SIG-M5 treated with dmso at 0.1 percent for 504 hours (cell line): ENCODE data around the gene SMAD2.
A peak's percentile ranks its signal among the peaks of the same experiment; 100 is the strongest.
"Not testable (repeated sequence)": the region's sequence is repeated elsewhere in the genome, so short reads cannot be mapped to it uniquely, and the experiment has no call there.

ENCODE experiments used
- DNase-seq: peaks from one replicate; lab custom pipeline; 2025; ENCODE audit not compliant: unreplicated experiment; lab: John Stamatoyannopoulos, UW

SMAD2 gene

DNA sequence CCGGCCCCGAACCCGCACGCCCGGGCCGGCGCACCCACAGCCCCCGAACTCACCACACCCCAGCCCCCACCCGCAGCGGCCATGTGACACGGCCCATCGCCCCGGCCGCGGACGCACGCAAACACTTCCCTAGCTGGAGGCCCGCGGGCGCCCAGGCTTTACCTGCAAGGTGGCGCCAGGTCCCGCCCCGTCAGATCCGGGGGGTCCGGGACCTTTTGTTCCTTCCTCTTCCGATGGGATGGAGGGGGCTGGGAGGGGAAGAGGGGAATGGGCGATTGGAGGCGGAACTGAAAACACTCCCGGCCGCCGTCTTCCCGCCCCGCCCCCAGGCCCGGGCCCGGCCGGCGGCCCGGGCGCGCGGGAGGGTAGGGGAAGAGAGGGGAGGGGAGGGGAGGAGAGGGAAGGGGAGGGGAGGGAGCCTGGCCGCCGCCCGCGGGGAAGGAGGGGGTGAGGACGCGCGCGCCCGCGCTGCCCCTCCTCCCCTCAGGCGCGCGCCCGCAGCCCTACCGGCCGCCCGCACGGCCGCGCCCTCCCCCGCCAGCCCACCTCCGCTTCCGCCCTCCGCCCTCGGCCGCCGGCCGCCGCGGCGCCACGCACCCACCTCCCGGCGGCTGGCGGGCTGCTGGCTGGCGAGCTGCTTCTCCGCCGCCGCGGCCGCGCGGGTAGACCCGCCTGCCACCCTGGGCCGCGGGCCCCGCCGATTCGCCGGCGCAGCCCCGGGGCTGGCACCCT lies at the start of gene SMAD2:
Gene SMAD2, minus strand, starts transcription at position 461 of the 732 bp plus-strand sequence. CDS start 33,903 bp downstream, outside the sequence.
- DNase-seq: peak; percentile 85

DNA sequence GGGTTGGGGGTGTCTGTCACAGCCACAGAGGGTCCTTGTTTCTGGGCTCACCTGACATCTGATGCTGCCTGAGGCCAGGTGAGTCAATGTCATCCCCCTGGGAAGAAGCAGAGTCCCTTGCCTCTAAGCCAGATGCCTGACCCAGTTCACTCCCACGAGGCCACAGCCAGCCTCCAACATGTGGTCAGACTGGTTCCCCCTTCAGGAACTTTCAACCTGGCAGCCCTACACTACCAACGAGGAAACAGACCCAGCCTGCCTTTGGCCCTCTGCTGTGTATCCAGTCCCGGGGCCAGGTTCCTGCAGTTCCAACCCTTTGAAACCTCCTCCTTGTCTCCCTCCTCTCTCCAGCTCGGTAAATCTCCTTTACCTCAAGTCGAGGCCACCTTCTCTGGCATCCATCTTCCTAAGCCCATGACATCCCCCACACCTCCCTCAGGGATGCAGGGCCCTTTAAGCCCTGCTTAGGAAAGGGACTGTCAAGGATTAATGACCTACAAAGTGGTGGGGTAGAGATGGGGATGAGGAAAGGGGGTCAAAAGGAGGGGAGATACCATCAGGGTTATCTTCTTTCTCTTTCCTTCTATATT lies 49.2 kb upstream of the SMAD2 start:
- DNase-seq: no peak

DNA sequence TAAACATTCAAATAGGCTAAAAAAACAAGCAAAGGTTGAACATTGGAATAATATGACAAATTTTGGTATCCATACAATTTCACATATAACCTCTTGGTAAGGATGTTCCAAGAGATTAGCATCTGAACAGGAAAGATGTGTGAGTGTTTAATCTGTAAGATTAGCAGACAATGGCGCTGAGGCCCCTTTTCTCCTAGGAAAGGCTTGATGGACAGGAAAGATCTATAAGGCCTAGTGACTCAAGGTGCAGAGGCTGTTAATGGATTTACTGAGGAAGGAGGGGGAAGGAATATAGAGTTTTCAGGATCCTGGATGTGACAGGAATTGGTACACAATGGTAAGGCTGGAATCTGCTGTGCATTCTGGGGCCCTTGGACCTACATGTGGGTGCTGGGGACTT lies 48.1 kb upstream of the SMAD2 start:
- DNase-seq: no peak

DNA sequence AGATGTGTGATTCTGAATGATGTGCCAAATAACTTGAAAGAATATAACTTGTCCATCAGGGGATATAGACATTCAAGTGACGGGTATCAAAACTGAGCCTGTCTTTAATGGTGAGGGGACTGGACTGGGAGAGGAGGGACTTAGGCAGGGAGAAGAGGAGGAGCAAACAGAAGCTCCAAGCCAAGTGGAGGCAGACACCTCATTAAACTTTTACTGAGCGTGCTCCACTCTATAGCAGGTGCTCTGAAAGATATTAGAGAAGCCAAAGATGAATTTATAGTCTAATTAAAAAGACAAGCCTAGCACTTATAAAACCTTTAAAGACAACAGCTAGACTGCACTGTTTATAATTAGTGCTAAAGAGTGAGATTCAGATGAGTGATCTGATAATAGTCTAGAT lies 47.7 kb upstream of the SMAD2 start:
- no peak for DNase-seq

DNA sequence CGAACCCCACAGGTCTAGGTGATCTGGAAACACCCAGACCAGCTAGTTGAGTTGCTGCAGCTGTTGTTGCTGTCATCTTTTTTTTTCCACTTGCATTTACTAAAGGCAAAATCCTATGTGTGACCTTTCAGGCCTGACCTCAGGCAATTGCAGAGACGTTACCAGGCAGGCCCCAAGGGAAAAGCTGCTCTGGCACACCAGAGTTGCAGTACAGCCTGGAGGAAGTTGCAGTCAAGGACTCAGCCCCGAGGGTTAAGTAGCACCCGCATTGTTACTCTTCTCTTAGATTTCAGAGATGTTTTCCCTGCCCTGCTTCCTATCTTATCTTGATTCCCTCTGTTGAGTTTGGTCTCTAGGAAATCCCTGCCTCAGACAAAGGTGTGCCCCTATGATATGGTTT lies 45.2 kb upstream of the SMAD2 start:
- no peak for DNase-seq

DNA sequence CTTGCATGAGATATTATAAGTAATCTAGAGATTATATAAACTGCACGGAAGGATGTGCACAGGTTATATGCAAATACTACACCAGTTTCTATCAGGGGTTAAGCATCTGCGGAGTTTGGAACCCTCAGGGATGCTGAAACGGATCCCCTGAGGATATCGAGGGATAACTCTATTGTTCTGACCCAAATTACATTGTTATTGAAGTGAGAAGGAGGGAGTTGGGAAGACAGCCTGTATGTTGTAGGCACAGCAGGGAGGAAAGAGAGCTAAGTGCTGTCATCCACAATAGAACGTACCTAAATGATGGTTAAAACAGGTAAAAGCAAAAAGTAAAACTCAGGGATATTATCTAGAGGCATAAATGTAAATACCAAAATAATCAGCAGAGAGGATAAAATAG lies 44.6 kb upstream of the SMAD2 start:
- no peak for DNase-seq

DNA sequence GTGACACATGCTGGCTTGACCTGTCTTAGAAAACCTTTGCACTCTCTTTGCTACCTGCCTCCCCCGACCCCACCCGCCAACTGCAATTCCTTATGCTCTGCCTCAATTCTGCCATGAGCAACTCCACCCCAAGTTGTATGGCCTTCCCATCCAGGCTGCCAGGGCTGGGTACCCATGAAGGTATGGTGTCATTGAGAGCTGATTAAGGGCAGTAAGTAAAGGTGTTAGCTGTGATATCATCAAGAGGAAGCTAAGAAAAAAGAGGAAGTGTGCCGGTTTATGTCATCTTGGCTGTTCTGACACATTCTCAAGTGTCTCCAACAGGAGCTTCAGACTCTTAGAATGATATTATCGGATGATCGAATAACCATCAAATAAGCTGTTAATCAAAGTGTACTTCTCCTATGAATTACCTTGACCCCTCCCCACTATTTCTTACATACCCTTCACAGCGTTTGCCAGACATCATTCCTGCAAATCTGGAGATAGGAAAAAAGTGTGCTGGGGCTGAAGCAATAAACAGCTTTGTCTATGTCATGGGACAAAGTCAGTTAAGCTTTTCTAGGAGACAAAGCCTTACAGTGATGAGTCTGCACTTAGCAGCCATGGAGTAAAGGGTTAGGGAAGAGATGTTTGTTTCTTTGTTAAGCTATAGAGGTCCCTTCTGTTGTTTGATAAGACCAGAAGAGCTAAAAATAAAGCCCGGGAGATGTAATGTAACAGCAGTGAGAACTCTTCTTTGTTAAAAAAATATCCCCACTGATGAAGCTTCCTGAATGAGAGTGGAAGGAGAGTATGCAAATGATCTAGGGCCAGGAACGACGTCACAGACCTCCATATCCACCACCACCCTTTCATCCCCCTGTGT lies 40.4 kb upstream of the SMAD2 start:
- DNase-seq: peak; percentile 78

DNA sequence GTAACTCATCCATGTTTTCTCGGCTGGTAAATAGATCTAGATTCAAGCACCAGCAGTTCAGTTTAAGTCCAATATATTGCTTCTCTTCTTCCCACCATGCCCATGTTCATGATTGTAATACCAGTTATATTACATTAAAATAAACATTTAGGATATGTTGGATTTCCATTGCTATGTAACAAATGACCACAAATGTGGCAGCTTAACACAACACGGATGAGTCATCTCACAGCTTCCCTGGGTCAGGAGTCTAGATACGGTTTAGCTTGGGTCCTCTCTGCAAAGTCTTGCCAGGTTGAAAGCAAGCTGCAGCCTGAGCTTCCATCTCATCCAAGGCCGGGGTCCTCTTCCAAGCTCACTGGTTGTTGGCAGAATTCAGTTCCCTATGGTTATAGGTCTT lies 39.4 kb upstream of the SMAD2 start:
- peak; percentile 25 for DNase-seq

DNA sequence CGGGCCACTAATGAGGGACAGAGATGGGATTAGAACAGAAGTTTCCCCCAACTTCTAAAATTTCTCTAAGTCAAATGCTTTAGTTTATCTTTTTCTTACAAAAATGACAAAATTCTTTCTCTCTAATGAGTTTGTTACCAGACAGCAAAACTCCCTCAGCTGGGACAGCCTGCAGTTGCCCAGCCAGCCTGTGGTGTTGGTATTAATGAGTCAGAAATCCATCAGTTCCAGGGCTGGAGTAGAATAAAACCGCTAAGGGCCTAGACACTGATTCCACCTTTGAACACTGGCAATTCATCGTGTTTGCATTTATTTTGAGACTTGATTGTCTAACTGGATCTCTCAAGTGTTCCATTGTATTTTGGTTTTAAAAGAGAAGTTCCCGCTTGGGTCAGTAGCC lies 38.3 kb upstream of the SMAD2 start:
- no peak for DNase-seq

DNA sequence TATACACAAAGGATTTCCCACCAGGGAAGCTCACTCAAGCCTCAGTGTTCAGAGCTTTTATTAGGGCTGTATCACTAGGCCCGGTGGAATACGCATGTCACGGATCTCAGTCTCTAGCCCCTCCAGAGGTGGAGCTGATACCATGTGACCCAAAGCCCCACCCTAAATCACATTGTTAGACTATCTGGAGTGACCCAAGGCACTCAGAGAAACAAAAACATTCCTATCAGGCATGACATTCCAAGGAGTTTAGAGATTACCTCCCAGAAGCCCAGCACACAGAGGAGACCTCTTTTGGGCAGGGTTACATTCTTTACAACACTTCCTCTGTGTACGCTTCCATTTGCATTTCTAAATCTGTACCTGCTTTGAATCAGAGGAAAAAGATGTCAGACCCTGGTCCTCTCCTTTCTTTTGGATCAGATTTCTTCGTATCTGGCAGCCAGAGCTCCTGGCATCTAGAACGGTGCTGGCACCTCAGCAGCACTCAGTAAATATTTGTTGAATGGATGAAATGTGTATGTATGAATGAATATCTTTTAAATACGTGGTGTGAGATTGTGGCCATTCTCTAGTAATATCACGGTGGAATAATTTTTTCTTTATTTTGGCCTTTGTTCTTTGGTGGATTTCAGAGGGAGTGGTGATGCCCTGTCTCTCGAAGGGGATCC lies 37.7 kb upstream of the SMAD2 start:
- DNase-seq: no peak

DNA sequence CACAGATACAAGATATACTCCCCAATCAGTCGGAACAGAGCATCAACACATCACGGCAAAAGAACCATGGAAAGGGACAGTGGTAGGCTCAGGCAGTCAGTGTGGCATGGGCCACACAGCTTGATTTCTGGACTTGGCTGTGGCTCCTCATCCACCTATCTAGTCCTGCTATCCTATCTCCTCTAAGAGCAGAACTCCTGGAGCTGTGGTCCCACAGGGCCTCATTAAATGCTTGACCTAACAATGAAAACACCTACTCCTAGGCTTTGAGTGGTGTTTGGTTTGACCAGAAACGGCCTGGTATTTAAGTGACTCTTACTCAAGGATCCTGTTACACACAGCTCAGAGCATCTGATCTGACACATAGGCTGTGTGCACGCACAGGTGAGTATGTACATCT lies 33.6 kb upstream of the SMAD2 start:
- DNase-seq: no peak

DNA sequence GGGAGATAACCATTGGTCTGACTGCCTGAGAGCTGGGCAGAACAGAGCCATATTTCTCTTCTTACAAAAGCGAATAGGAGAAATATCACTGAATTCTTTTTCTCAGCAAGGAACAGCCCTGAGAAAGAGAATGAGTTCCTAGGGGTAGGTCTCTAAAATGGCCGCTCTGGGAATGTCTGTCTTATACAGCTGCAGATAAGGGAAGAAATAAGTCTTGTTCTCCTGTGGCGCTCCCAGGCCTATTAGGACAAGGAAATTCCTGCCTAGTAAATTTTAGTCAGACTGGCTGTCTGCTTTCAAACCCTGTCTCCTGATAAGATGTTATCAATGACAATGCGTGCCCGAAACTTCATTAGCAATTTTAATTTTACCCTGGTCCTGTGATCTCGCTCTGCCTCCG lies 30.5 kb upstream of the SMAD2 start:
- not testable (repeated sequence) for DNase-seq

DNA sequence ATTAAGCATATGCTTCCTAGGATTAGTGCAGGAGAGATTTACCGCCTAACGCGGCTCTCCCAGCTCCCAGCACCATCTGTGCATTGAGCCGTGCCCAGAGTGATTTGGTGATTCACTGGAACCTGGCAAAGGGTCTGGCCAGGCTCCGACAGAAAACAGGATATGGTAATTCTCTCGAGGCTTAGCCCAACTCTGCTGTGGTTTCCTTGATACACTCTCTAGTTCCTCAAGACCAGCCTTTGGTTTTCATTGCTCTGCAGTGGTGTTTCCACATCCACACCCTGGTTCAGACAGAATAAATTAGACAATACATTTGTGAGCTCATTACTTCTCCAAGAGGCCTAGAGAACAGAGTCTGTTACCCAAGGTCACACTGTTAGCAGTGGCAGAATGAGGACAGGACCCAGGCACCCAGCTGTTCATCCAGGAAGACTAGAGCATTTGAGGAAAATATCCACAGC lies 23.0 kb upstream of the SMAD2 start:
- DNase-seq: peak; percentile 93

DNA sequence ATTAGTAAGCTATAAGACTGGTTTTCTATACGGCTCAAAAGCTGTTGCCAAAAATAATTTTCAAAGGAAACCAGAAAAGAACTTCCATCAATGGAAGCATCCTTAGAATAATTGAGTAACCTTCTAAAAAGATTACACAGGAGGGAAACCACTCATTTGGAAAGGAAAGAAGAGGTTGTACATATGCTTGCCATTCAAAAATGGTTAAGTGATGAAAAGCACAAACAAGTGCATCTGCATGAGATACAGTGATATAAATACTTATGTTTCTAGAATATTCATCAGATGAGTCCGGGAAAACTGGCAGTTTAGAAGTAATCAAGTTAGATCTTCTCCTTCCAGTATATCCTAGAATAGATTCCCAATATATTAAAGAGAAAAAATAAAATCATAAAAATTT lies 20.1 kb upstream of the SMAD2 start:
- no peak for DNase-seq

DNA sequence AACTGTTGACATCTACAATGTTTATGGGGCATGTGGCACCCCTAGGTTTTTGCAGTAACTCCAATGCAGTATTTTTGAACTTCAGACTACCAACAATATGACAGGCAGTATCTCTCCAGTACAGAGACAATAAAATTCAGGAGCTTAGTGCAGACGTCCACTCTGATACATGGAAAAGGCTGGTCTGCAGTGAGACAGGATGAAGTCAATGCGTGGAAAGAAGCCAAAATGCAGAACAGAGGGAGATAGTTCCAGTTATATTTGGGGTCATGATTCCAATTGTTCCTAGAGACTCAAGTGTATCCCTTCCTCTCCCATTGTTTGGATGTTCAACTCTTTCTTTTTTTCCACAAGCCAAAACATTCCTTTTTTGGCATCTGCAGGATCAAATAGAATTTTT lies 18.7 kb upstream of the SMAD2 start:
- no peak for DNase-seq

DNA sequence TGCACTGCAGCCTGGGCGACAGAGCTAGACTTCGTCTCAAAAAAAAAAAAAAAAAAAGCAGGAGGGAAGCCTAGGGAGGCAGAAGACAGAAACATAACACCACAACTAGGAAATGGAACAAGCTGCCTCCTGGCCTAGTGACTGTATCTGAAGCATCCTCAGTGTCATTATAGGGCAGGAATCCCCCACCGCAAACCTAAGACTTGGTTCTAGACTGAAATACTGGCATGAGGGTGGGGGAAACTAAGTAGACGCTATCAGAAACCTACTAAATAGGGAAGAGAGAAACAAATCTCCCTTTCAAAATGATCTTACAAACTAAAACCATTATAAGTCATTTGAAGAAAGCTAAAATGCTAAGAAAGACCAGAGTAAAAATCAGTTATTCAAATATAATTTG lies 16.4 kb upstream of the SMAD2 start:
- no peak for DNase-seq

DNA sequence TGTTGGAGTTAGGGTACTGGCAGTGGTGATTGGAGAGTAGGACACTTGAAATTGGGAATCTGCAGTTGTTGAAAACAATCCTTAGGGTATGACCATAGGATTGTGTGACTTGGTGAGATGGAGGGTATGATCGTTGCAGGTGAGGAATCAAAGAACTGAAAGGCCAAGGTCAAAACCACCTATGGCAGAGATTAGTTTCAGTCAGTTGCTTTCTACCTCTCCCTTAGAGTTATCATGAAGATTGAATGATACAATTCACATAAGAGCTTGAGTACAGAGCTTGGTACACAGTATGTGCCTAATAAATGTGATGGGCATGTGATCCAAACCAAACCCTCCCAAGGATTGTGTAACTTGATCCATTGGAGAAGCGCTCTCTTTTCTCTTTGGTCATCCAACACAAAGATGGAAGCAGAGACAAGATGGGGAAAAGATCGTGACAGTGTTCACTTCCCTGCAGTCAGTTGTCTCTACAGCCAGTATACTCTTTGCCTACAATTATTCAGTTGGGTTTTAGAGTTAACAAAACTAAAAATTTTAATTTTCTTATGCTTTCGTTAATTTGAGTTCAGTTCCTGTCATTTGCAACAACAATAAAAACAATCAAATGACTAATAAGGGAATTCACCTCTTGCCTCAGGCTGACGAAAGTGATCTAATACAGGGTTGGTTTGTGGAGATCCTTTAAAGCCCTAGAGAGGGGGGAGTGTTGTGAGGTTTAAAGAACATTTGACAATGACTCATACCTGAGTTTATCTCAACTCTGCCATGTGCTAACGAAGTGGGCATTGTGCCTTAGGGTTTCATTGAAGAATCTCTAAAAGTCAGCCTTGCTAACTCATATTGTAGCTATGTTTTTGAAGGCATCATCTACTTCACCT lies 14.8 kb upstream of the SMAD2 start:
- DNase-seq: no peak

DNA sequence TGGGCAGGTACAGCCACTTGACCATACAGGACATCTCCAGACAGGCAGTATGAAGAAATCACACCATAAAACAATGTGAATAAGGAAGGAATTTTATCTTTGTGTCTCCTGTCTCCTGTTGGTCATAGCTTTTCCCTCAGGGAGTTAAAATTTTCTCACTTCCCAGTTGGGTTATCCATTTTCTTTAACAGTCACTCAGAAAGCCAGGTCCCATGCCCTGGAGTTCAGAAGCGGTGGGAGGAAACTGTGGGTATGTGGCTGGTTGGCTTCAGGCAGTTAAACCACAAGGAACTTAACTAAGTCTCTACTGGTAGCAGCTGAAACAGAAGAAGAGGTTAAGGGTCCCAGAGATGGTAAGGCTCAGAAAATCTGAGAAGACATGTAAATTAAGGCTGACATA lies 6.5 kb upstream of the SMAD2 start:
- peak; percentile 20 for DNase-seq

DNA sequence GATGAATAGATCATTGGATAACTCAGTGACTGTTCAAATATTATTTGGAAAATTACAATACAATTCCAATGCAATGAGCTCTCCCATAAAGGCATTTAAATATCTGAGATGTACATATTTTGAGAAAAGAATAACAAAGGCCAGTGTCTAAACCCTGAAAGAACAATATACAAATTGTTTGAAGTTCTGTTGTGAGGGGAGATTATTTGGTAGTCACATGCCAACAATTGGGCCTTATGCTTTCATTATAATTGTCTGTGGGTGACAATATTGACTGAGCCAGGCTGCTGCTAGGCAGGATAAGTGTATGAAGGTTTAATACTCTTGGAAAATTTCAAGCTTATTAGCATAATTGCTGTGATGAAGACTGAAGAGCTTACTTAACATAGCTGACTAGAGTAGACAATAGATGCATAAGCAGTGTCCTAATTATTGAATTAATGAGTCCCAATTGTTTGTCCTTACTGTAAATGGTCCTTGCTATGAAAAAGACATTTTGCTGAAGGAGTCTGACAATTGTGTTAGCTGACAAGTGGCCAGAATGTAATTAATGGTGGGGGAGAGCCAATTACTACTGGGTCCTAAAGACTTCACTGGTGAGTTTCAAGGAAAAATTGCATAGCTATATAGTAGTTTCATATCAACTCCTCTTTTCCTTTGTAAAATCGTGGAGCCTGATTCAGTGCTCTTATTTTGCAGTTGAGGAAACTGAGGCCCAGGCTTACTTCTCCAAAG lies 5.0 kb upstream of the SMAD2 start:
- DNase-seq: no peak

DNA sequence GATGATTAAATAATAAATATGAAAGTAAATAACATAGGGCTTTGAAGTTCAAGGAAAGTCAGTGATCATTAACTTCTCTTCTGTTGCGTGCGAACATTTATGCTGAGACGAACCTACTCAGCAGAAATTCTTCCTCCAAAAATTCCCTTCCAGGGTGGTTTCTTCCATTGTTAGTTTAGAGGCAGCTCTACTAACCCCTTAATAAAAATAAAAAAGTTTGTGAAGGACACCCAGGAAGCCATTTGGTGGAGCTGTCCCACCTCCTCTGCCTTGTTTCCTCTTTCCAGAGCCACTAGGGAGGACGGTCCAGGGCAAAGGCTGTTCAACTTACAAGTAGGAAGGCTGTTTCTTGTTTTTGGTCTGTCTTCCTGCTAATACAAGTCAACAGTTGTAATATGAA lies 2.1 kb upstream of the SMAD2 start:
- DNase-seq: peak; percentile 7
